HuH-7 (cell line): Measurements from ENCODE around the gene C1QTNF3.
A peak's percentile ranks its signal among the peaks of the same experiment; 100 is the strongest.
"Not testable (repeated sequence)": the region's sequence is repeated elsewhere in the genome, so short reads cannot be mapped to it uniquely, and the experiment has no call there.

Experiments used
- DNase-seq: peaks from one replicate; pipeline ENCODE4 v3.0.0; 2011; ENCODE audit warnings: low spot score

Gene C1QTNF3

GRCh38 chr5:34021334-34021733, 21.7 kb downstream of the C1QTNF3 start:
- DNase-seq, result no peak

GRCh38 chr5:34020726-34021125, 22.3 kb downstream of the C1QTNF3 start:
- DNase-seq, result no peak

- no peak for DNase-seq
Observed at GRCh38 chr5:34017254-34017653, 25.8 kb downstream of the C1QTNF3 start.

DNA sequence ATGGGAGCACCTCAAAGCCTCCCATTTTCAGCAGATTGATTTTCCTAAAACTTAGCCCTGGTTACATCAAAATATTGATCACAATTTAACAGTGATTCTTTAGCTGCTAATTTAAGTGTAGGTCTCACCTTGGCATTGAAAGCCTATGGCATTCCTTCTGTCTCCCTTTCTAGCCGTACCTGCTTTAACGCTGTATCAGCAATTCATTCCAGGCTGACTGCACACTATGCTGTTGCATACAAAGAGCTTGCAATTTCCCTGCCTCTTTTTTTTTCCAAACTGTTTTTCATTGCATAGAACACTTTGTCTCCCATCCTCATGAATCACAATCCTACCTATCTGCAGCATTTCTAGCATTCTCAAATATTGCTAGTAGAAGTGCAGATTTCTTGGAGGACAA, 26.3 kb downstream of the C1QTNF3 start:
- DNase-seq, result no peak

DNA sequence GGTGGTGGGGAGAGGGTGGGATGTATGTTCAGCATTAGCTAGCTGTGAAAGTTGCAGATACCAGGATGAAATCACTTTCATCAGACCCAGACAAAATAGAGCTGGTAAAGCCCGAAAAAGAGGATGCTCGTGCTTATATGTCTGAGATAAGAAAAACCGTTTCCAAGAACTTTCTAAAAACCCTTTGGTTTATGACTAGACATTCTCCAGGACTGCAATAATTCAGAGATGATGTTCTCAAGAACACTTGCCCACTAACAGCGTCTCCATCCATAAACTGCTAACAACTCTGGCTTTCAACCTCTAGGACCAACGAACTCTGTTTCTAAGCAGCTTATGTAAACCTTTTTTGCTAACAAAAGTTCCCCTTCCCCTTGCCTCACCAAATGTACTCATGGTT, 26.8 kb downstream of the C1QTNF3 start:
- no peak for DNase-seq

GRCh38 chr5:34015120-34015822, 27.7 kb downstream of the C1QTNF3 start:
- DNase-seq, result no peak

DNA sequence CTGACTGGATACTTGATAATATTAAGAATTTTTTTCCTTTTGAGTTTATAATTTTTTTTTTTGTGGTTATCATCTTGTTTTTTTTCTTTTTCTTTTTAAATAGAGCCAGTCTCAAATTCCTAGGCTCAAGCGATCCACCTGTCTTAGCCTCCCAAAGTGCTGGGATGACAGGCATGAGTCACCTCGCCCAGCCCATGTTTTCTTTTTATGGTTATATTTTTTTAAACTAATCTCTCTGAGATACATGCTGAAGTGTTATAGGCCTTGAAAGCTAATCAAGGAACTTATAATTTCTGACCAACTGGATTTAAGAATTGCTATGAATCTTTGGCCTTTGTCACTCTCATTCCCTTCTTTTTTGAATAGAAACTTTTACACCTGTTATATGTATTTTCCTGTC, 28.4 kb downstream of the C1QTNF3 start:
- no peak for DNase-seq

- no peak for DNase-seq
Observed at GRCh38 chr5:34013547-34013946, 29.5 kb downstream of the C1QTNF3 start.

DNA sequence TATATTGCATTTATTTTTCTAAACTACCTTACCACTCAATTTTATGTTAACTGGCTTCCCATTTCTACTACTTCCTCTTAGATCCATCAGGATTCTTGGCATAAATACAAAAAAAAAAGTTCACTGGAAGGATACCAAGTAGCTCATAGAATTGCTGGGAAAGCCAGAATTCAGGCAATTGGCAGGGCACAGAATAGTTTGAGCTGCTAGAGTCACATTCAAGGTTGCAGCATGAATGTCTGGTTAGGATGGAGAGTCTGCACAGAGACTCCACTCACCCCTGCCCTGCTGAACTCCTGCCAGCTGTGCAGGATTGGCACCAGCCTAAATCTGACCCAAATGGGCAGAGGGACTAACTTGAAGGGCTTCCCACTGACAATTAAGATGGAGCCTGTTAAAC, 30.2 kb downstream of the C1QTNF3 start:
- no peak for DNase-seq

GRCh38 chr5:34011536-34011935, 31.5 kb downstream of the C1QTNF3 start:
- no peak for DNase-seq

DNA sequence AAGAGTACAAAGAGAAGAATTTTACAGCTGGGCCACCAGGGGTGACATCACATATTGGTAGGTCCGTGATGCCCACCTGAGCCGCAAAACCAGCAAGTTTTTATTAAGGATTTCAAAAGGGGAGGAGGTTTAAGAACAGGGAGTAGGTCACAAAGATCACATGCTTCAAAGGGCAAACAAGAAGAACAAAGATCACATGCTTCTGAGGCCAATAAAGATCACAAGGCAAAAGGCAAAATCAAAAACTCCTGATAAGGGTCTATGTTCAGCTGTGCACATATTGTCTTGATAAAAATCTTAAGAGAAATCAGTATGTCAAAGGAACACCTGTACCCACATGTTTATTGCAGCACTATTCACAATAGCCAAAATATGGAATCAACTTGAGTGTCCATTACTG, 32.9 kb downstream of the C1QTNF3 start:
- not testable (repeated sequence) for DNase-seq

GRCh38 chr5:34009610-34010009, 33.4 kb downstream of the C1QTNF3 start:
- no peak for DNase-seq

GRCh38 chr5:34008802-34009201, 34.2 kb downstream of the C1QTNF3 start:
- DNase-seq, result no peak

DNA sequence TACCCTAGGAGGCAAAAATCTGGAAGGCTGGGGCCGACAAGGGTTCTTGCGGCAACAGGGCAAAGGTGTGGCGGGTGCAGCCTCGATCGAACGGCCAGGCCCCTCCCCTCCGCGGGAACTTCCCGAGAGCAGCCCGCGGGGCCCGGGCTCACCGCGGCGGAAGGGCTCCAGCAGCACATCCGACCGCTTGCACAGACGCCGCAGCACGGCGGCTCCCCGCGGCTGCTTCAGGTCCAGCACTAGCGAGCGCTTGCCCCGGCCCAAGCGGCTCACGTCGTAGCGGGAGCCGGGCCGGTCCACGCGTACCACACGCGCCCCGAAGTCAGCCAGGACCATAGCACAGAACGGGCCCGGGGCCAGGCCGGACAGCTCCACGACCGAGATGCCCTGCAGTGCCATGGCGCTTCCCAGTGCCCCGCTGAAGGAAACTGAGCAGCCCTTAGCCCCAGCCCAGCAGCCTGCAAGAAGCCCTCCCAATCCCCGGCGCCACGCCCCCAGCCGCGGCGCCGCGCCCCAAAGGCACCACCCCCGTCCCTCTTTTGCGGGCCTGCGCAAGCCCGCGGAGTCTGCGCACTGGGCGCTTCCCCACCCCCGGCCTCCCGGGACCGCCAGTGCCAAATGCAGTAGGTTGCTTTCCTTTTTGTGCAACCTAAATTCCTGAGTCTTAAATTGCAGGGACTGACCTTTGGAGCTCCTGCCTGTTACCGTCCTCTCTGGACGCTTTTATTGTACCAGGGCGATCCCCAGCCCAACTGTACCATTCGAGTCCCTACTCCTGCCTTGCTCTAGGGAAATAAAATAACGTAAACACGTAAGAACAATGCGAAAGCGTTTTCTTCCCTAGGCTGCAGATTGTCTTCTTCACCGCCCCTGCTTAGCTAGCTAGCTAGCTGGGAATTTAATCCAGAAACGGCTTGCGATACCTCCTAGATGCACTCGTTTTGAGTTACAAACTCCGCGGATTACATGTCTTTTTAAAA, 35.1 kb downstream of the C1QTNF3 start, which contains the start of gene AMACR:
Gene AMACR, minus strand, starts transcription at position 430 of the 980 bp plus-strand sequence. Its CDS starts 31 bp downstream, at position 399.
- peak; percentile 98 for DNase-seq

DNA sequence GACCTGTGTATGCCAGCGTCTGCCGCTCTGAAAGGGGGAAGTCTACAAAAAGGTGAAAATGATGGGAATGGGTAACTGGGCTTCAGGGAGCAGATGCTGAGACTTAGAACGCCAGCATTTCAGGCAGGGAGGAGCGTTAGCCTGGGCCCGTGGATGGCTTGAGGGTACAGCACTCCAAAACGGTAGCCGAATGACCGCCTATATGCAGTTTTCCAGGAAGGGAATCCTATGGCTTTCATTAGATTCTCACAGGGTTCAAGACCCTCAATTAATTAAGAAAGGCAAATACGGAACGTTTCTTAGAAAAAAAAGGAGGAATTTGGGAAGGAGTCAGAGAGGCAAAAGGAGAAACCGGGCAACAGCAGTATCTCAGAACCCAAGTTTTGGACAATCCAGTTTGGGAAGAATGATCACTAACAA, 35.8 kb downstream of the C1QTNF3 start:
- no peak for DNase-seq

GRCh38 chr5:34005681-34006080, 37.3 kb downstream of the C1QTNF3 start:
- no peak for DNase-seq

DNA sequence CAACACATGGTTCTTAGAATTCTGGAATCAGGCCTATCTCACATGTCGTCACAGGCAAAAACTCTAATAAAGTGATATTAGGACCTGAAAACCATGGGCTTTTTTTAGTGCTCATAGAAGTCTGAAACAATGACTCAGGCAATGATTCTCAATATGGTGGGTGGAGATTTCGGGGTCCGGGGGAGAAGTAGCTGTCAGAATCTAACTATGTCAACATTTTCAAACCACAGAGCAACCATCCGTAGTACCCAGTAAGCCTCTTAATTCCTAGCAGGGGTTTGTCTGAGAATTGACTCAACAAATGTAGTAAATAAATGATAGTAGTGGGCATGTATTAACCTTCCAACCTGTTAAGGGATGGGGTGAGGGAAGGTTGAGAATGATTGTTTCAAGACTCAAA, 37.8 kb downstream of the C1QTNF3 start:
- no peak for DNase-seq

GRCh38 chr5:34003941-34004340, 39.1 kb downstream of the C1QTNF3 start:
- no peak for DNase-seq

DNA sequence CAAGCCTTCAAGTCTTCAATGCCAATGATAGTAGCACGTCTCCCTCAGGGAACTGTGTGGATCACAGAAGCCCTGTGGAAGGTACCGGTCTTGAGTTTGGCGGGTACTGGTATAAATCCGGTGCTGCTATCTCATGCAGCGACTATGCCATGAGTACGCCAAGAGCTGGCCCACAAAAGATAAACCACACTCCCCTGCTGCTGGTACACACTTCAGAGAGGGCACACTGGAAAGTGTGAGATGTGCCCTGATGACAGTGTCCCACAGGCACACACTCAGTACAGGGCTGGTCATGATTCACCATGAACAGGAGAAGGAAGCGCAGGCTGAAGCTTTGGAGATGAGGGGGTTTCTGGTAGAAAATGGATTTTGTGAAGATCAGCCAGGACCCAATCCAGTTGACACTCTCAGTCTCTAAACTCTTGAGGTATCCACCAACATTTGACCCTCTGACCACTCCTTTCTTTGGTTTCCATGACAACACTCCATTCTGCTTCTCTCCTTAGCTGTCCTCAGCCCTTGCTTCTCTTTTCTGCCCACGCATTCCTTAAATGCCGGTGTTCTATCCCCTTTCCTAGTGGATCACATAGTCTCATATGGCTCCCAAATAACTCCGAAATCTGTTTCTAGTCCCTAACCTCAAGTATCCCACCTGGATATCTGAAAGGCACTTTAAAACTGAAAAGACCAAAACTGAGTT, 40.2 kb downstream of the C1QTNF3 start:
- no peak for DNase-seq

GRCh38 chr5:34001241-34001841, 41.7 kb downstream of the C1QTNF3 start:
- DNase-seq, result peak; percentile 84

GRCh38 chr5:33999978-34000377, 43.0 kb downstream of the C1QTNF3 start:
- DNase-seq, result no peak
